HG03432 (cell line): Measurements from ENCODE around the gene TCEANC.
"Not testable (repeated sequence)": the region's sequence is repeated elsewhere in the genome, so short reads cannot be mapped to it uniquely, and the experiment has no call there.

Experiments used
- ATAC-seq: cut with Tn5 transposase; IDR thresholded peaks from one replicate; pipeline ENCODE4 v1.9.1; 2021; ENCODE audit warnings: mild to moderate bottlenecking, moderate library complexity; ENCODE audit not compliant: unreplicated experiment

The TCEANC gene, protein sequence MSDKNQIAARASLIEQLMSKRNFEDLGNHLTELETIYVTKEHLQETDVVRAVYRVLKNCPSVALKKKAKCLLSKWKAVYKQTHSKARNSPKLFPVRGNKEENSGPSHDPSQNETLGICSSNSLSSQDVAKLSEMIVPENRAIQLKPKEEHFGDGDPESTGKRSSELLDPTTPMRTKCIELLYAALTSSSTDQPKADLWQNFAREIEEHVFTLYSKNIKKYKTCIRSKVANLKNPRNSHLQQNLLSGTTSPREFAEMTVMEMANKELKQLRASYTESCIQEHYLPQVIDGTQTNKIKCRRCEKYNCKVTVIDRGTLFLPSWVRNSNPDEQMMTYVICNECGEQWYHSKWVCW

DNA sequence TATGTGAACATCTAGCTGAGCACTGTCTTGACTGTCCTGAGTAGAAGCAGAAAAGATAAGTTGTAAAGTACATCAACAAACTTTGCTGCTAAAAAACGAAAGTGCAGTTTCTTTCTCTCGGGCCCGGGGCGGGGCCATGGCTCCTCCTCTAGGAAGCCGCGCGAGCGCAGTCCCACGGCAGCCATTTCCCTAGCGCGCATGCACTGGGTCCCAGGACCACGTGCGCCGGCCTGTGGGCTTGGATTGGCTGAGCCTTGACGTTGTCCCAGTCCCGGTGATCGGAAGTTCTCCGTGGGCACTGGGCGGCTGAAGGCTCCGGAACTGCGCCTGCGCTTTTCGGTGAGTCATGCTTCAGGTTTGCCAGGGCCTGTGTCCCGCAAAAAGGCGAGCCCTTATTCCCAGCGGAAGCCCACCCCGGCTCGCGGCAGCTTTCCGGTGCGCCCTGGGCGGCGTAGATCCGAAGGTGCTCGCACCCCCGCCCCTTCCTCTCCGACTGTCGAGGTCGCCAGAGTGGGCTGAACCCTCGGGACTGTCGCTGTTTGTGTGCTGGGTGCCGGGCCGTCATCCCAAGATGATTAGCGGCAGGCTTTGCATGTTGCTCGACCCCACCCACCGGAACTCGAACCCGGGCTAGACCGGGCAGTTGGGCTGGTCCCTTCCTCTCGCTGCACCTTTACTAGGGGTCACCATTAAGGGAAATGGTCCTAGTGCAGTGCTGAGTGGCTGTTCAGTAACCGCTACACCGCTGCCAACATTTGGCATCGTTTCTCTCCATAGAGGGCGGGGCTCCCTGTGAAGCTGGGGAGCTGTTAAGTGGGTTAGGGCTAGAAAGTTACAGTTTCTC lies at the start of gene TCEANC:
TSS of gene TCEANC (plus strand) at position 292 of the 844 bp plus-strand sequence. CDS start 9,368 bp downstream, outside the sequence.
- ATAC-seq: peak; percentile 96

DNA sequence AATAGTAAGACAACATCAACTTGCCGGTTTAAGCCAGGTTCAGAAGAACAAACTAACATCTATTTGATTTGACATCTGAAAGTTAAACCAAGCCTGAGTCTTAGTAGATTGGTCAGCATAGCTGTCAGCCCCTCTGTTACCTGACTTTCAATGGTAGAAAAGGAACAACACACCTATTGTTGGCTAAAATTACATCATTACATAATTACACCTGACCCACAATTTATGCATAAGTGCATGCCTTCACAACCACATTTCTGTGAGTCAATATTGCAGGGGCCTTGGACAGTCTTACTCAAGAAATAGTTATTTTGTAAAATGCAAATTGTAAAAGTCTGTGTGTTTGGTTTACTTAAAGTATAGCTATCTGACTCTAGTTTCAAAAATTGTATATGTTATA lies 47.3 kb upstream of the TCEANC start:
- no peak for ATAC-seq

DNA sequence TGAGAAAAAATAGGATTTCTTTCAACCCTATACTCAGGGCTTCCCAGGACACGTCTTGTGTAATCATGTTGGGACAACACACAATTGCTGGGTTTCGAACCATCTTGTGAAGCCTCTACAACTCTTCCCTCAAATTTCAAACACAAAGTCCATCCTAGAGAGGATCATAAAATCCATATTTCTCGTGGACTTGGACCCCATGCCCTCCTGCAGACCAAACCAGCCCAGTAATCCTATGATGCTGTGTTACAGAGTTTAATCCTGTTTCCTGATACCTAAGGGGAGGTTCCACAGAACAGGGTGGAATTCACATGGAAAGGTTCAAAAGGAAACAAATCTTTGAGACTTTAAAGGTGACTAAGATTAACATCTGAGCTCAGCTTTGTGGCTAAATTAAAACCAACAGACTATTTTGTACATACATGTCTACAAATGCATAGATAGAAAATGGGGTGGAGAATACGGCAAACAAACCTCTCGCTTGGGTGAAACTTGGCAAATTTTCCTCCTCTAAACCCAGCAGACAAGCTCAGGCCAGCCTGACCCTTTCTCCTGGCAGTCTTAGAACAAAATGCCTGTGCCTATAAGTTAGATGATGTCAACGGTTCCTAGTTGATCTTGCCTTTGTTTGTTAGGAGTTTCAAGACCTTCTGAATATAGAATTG lies 45.5 kb upstream of the TCEANC start:
- no peak for ATAC-seq

DNA sequence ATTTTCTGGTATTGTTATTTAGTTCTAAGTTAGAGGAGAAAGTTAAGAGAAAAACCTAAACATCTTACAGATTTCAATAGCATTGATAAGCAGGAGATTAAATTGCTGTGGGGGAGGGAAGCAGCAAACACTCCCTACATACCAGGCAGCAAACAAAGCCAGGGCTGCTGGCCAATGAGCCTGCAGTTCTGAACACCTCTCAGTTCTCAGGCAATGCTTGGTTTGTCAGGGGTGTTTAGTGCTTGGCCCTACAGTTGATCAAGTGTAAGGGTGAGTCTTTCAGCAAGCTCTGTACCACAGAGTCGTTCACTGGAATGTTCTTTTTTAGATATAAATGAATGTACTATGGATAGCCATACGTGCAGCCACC lies 45.0 kb upstream of the TCEANC start:
- no peak for ATAC-seq

DNA sequence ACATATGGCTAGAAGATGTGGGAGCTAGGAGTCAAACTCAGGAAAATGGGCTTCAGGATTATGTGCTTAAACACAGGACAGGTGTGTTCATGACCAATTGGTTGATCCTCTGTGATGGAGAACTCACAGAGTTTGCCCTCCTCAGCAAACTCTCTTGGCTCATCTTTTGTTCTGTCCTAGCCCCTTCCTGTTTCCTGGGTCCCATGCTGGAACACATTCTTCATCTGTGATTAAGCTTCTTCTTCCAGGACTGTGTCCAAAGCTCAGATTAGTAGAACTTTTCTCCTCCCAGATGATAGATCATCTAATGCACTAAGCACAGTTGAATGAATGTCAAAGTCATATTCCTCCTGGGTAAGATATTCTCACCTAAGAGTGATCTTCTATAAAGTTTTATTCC lies 38.8 kb upstream of the TCEANC start:
- no peak for ATAC-seq

DNA sequence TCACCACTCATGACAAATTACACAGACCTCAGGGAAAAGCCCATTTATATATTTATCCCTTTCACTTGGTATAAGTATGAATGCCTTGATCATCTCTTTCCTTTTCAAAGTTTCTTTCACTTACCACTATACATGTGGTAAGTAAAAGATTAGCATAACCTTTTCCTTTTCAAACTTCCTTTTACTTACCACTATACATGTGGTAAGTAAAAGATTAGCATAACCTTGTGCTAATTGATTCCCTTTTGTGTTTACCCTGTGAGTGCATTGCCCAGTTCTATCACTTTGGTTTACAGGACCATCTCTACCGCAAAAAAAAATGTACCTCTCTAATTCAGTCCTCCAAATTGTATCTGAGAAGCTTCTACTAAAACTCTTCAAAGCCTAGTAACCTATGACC lies 32.7 kb upstream of the TCEANC start:
- ATAC-seq: no peak

DNA sequence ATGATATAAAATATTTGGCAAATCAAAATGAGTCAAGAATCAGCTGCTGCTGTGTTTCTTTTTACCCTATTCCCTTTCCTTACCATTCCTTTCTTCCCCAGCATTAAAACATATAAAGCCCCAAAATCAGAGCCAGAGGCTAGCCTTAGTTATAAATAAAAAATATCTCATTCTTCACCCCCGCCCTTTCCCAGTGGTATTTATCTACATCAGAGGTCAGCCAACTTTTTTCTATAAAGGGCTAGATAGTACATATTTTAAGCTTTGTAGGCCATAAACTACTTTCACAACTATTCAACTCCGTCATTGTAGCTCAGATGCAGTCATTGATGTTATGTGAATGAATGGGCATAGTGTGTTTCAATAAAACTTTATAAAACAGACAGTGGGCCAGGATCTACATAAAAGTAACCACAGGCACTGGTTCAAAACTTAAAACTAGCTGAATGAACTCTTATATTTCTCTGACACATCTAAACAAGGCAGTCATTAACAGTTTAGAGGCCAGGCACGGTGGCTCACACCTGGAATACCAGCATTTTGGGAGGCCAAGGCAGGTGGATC lies 30.5 kb upstream of the TCEANC start:
- ATAC-seq: no peak

DNA sequence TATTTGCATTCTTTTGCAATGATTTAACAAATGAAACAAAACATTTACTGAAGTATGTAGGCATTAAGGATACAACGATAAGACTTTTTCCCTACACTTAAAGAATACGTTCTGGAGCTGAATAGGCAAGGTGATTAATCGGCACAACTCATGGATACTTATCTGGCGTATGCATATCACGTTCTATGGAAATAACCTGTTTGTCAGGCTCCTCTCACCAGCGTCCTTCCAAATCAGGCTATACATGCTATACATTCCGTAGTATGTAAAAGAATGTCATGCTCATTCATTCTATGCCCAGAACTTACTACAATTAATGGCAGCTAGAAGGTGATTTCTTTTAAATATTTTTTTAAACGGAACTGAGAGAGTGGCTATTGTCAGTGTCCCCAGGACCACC lies 25.6 kb upstream of the TCEANC start:
- no peak for ATAC-seq

DNA sequence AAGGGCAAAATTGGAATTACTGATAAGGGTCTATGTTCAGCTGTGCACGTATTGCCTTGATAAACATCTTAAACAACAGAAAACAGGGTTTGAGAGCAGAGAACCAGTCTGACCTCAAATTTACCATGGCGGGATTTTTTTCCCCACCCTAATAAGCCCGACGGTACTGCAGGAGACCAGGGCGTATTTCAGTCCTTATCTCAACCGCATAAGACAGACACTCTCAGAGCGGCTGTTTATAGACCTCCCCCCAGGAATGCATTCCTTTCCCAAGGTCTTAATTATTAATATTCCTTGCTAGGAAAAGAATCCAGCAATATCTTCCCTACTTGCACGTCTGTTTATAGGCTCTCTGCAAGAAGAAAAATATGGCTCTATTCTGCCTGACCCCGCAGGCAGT lies 15.7 kb upstream of the TCEANC start:
- ATAC-seq: not testable (repeated sequence)

DNA sequence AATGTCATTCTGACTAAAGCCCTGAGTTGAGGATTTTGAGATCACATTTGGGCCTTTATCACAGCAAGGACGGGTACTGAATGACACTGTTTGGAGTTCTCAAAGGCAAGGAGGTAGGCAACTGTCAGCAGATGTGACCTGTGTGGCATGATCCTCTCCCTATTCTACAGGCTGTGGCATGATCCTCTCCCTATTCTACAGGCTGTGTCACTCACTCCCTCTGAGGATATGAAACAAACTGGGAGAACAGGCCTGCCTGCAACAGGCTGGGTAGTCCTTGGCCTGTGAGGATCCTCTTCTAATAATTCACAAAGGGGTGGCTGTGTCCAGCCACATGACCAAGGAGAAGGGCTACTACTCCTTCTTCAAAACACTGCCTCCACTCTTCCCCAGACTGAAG lies 14.9 kb upstream of the TCEANC start:
- ATAC-seq: no peak

DNA sequence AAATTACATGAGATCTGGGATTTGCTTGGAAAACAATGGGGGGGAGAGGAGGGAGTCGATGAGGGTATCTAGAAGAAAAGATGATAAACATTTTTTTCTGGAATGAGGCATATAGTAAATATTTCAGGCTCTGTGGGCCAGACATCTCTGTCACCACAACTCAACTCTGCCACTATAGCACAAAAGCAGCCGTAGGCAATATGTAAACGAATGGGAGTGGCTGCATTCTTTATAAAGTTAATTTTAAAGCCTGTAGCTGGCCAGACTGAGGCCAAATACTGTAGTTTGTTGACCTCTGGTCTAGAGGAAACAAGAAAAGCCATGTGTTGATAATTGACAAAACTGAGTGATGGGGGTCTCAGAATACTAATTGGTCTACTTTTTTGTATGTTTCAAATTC lies 14.1 kb upstream of the TCEANC start:
- no peak for ATAC-seq

DNA sequence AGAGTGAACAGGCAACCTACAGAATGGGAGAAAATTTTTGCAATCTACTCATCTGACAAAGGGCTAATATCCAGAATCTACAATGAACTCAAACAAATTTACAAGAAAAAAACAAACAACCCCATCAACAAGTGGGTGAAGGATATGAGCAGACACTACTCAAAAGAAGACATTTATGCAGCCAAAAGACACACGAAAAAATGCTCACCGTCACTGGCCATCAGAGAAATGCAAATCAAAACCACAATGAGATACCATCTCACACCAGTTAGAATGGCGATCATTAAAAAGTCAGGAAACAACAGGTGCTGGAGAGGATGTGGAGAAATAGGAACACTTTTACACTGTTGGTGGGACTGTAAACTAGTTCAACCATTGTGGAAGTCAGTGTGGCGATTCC lies 11.3 kb upstream of the TCEANC start:
- not testable (repeated sequence) for ATAC-seq

DNA sequence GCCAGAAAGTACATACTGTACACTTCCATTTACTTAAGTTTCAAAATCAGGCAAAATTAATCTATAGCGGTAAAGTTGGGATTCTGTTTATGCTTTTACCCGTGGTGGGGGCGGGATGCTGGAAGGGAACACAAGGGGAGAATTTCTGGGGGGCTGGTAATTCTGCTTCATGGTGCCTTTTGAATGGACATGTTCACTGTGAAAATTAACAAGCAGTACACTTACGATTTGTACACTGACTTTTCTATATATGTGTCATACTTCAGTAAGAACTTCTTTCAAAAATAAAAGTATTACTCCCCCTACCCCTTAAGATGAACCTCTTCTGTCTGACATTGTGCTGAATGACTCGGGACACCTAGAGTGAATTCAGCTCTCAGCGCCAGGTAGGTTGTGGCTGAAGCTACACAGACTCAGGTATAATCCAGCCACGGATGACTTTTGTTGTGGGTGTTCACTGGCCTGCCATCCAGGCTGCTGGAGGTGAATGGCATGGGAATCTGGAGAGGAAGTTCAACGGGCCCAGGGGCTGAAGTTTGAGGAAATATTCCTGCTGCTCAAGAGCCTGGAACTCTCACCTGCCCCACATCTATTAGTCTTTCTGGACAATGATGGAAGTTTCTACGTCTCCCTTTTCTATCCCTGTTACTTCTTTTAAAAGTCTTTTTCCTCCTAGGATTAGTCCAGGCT lies 7.3 kb upstream of the TCEANC start:
- no peak for ATAC-seq

DNA sequence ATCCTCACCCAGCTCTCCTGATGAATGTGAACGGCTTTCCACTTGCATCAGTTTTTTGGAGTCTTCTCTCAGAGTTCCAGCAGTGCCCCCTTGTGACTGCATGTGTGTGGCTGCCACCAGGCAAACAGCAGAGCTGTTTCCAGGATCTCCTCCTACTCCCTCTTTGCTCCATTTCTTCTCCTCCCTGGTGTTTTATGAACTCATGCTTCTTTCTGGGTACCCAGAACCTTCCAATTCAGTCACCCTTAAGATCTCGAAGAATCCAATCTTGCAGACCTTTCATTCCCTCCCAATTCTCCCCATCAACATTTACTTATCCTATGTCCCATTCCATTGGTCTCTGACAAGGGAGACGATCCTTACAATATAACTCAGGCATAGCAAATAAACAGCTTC lies 6.8 kb upstream of the TCEANC start:
- no peak for ATAC-seq

DNA sequence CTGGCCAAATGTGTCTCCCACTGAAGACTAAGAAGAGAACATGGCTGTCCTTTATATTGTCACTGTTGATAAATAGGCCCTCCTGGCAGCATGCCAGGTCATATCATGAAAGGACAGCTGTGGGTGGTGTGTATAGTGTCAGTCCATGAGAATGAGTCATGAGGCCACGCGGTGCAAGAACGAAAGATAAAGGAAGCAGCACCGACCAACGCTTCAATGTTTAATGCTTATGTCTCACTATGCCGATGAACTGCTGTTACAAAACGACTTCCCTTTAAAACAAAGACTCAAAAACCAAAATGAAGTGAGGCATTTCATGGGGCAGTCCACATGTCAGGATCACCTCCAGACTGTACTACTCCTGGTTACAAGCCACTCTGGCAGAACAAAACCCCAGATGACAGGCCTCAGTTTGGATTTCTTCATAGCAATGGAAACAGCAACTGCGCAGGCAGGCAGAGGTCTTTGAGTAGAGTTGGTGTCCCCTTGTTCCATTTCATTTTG lies 5.2 kb upstream of the TCEANC start:
- ATAC-seq: peak; percentile 54

DNA sequence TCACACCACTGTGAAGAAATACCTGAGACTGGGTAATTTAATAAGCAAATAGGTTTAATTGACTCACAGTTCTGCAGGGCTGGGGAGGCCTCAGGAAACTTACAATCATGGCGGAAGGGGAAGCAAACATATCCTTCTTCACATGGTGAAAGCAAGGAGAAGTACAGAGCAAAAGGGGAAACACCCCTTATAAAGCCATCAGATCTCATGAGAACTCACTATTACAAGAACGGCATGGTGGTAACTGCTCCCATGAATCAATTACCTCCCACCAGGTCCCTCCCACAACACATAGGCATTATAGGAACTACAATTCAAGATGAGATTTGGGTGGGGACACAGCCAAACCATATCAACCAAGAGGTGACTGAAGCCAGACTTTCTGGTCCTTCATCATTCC lies 4.6 kb upstream of the TCEANC start:
- ATAC-seq: not testable (repeated sequence)

DNA sequence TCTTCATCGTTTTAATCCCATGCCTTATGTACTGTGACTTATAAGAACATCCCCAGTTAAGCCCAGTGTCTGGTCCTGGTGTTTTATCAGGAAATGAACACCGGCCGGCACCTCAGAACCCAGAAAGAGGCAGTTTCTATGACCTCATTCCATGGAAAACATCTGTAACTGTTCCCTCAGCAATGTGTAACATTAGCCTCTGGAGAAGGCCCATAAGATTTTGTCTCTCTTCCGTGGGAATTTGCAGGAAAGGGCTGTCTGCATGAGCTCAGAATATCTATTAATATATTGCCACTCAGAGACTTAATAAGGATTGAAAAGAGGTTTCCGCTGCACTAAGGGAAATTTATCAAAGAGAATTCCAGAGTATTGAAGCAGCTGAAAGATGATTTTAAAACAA lies 3.1 kb upstream of the TCEANC start:
- ATAC-seq: no peak

DNA sequence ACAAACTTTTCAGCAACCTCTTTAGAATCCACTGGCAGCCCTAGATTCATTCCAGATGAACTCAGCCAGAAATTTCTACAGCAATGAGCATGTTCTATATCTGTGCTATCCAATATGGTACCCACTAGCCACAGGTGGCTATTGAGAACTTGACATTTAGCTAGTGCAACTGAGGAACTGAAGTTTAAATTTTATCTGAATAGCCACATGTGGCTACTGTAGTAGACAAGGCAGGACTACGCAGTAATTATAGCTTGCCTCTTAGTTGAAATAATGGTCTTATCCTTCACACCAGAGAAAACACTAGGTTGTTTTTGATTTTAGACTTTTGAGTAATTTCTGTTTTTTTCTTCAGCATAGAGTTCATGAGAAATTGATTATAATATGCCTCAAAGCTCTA lies 2.6 kb upstream of the TCEANC start:
- ATAC-seq: no peak

DNA sequence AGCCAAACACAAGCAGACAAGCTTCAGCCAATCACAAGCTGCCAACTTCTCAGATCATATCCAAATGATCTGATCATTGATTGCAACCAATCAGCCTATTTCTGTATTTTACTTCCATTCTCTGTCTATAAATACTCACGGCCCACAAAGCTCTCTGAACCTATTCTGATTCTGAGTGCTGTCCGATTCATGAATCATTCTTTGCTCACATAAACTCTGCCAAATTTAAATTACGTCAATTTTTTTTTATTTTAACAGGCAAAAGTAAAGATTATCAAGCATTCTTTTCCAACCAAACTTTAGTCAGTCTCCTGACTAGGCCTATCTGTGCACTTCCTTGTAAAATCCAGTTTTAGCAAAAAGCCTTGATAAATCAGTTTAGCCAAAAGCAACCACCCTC lies 1.8 kb upstream of the TCEANC start:
- no peak for ATAC-seq

DNA sequence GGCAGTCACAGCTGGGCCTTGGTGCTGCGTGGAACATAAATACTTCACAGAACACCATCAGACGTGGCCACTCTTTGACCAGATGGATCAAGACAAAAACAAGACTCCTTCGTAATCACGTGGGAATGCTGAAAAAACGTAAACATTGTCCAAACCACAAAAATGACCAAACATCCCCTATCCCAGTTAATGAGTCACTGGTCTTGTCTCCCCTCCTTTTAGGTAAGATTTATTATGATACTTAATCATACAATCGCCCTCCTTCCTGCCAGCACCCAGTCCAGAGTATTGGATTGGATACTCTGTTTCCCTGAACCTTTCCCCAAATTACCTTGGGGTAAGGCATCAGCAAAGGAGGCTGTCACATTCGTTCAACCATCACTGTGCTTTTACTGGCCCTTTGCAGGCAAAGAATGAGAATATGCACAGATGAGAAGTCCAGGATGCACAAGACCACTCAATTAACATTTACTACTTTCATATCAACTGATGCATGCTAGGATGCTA lies 601 bp upstream of the TCEANC start:
- ATAC-seq: peak; percentile 2
